Cardiac septum (tissue), 1 donor: ENCODE results near the gene WIPF1. TPM values are rescaled to one million over a fixed set of nuclear protein-coding genes. Genes with fewer than 3 reads are reported as not detected.

ENCODE experiments used
- DNase-seq: peaks from one replicate; pipeline ENCODE4 v3.0.0-alpha.2; 2020; ENCODE audit warnings: low spot score
- intact Hi-C: fragments of 100-400 bp; cut with DNase I; formaldehyde crosslinking; loops from one replicate; pipeline ENCODE4 v1.14.0; 2022
- total RNA-seq: library from RNA; stranded (reverse); fragmentation: NEBNext Ultra II Directional; extraction: Animal tissue kit (Norgen Biotek cat#: 25700); gene quantifications from one replicate; pipeline ENCODE4 v1.2.1, GENCODE V29; 2021
- donor health status: DM: no; HTN: no; CAD: no.

The WIPF1 gene
- total RNA-seq, 1 donor from 2014 or later, result 20.9 TPM

- DNase-seq, result no peak
- intact Hi-C loops, result no loop called here
These were observed 16.7 kb downstream of the WIPF1 start for GRCh38 chr2:174580951-174581350.

DNA sequence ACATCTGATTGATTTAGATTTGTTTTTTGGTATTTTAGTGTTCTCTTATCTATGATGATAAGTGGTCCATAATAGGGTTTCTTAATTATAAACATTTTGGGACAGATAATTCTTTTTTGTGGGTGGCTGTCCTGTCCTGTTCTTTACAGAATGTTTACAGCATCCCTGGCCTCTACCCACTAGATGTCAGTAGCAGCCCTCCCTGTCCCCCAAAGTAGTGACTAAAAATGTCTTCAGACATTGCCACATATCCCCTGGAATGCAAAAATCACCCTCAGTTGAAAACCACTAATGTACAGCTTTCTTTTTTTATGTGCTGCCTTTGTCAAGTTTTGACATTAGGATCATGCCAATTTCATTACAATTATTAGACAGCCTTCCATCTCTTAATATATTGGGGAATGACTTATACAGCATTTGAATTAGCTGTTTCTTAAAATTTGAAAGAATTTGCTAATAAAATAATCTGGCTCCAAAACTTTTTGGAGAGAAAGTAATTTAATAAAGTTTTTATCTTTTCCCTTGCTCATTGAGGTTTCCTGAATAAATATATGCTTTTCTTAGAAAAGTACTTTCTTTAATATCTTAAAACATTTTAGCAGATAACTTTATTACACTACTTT, 19.5 kb downstream of the WIPF1 start:
- intact Hi-C loops, result loop anchor here (5.0 kb wide), 1 partner anchor 114 kb away; no protein-coding TSS in a partner anchor
- no peak for DNase-seq

- intact Hi-C loops, result loop anchor here (5.0 kb wide), 1 partner anchor 117 kb away; no protein-coding TSS in a partner anchor
- DNase-seq, result no peak
These were observed 22.4 kb downstream of the WIPF1 start for GRCh38 chr2:174575124-174575776.

- no peak for DNase-seq
- intact Hi-C loops, result loop anchor here (5.0 kb wide), 1 partner anchor 118 kb away; no protein-coding TSS in a partner anchor
These were observed 22.9 kb downstream of the WIPF1 start for GRCh38 chr2:174574657-174575056.

- DNase-seq, result peak; percentile 87
- intact Hi-C loops, result no loop called here
These were observed 24.0 kb downstream of the WIPF1 start for GRCh38 chr2:174573621-174574081.

DNA sequence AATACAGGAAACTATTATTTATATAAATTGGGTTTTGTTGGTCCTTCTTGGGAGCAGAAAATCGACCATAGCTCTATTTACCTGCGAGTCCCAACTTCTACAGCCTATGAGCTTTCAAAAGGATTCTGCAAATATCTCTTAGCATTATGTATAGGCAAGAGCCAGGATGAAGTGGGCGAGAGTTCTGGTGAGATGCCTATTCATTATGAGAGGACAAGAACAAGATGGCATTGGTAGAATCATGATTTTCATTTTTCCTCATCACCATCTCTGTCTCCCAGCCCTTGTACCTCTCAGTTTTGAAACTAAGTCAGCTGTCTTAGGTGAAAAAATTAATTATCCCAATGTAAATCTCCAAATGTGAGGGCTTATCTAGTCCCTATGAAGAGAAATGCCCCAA, 25.0 kb downstream of the WIPF1 start:
- intact Hi-C loops, result no loop called here
- DNase-seq, result no peak

DNA sequence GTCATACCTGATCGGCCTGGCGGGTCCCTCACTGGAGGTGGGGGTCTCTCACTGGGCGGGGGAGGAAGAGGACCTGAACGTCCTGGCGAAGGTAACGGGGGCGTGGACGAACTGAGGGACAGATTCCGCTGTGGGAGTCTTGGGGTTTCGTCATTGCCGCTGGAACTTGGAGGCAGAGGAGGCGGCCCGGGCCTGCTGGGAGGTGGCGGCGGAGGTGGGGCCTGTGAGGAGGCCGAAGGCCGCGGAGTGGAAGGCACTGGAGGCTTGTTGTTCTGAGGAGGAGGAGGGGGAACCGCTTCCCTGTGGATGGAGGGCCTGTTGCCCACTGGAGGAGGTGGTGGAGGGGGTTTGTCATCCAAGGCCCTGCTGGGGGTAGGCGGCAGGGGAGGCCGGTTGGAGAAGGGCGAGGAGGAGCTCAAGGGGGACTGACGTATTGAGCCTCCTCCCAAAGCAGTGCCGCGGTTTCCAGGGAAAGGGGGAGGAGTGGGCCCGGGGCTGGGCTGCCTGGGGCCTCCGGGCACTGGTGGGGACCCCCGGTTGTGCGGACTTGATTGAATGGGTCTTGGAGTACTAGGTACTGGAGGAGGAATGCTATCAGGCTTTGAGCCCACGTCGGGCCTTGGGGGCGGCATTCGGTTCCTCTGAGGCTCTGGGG, 25.8 kb downstream of the WIPF1 start:
- intact Hi-C loops, result no loop called here

DNA sequence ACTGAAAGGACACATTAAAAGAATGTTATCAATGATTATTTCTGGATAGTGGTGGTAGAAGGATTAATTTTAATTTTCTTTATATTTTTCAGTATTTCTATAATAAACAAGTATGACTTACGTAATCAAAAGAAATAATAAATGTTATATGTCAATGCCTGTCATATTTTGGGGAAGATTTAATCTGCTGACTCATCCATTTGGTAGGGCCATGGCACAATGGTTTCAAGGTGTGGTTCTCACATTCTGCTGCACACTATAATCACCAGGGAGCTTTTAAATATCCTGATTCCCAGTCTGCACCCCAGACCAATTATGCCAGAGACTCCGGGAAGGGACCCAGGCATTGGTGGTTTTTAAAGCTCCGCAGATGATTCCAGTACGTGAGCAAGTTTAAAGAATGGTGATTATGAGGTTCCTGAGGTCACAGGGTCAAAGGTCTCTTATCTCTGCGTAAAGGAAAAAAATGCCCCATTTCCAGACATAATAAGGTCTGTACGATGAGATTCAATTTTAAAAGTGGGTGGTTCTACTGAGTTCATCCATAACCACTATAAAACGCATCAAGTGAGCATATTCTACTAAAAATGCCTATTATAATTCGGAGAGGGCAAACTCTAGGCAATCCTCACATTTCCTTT, 27.2 kb downstream of the WIPF1 start:
- intact Hi-C loops, result no loop called here
- no peak for DNase-seq

More for the DNA sequence above, 25.8 kb downstream of the WIPF1 start:
- DNase-seq, result no peak

GRCh38 chr2:174569678-174570077, 27.9 kb downstream of the WIPF1 start:
- intact Hi-C loops, result no loop called here
- DNase-seq, result no peak

- intact Hi-C loops, result no loop called here
- no peak for DNase-seq
These were observed 29.2 kb downstream of the WIPF1 start for GRCh38 chr2:174568425-174568824.

DNA sequence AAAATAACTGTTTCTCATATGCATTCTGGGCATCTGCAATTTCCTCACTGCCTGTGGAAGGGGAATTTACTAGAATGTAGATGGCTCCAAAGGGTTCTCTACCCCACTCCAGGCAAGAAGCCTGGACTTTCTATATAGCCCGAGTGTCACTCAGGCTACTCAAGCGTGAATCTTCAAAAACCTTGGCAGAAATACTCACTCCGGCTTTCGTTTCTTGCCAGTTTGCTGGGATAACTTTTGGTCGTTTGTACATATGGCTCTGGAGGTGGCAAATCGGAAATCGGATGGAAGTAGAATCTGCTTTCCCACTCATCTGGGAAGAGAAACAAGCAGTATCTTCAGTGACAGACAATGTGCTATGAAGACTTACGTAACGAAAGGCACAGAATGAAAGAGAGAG, 30.7 kb downstream of the WIPF1 start:
- intact Hi-C loops, result no loop called here
- DNase-seq, result no peak

- no peak for DNase-seq
- intact Hi-C loops, result no loop called here
These were observed 33.9 kb downstream of the WIPF1 start for GRCh38 chr2:174563530-174564282.

DNA sequence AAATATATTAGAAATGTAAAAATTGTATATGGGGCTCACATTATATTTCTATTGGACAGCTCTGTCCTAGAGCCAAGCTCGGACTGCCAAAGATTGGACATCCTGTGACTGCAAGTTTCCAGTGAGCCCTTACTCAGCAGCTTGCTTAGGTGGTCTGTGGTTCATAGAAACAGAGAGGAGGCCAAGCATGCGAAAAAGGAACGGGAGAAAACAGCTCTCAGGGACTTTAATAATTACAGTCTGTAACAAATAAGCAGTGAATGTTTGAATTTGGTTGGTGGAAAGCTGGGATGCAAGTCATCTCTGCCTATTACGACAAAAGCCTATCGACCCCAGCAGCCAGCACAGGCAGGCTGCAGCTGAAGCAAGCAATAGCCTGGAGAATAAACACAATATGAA, 35.6 kb downstream of the WIPF1 start:
- intact Hi-C loops, result no loop called here
- no peak for DNase-seq

DNA sequence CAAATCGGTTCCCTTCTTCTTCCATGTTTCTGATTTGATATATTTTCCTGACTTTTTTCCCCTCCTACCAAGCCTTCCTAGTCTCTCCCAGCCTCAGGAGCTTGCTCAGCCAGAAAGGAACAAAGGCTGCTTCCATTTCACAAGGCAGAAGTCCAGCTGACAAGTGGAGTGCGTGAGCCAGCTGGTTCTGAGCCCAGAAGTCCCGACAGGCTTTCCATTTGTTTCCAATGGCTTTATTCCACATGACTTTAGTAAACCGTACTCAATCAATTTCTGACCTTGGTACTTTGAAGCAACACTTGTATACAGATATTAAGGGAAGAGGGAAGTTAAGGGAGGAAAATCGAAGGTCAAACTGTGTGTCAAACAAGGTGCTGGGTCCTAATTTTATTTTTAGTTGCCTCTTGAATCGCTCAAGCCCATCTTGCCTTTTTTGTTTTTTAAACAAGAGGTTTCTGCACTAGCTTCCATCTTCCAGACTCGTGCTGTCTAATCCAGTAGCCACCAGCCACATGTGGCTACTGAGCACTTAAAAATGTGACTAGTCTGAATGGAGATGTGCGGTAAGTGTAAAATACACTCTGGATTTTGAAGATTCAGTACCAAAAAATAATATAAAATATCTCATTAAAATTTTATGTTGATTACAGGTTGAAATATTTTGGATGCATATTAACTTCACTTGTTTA, 36.2 kb downstream of the WIPF1 start:
- intact Hi-C loops, result no loop called here
- DNase-seq, result peak; percentile 83

DNA sequence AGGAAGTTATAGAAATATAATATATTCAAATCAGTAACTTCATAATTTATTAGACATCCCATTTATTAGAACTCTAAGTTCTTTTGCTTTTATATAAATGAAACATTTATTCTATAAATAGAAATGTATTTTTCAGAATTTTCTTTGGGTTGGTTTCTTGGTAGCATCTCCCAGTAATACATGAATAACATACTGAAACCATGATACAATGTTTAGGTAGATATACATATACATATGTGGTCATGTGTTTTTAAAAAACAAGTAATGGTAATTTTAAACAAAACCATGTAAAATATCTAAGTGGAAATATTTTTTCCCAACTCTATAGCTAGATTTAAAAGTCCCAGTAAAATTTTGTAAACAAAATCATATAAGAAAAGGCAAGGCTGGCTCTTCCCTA, 36.9 kb downstream of the WIPF1 start:
- intact Hi-C loops, result no loop called here
- no peak for DNase-seq

DNA sequence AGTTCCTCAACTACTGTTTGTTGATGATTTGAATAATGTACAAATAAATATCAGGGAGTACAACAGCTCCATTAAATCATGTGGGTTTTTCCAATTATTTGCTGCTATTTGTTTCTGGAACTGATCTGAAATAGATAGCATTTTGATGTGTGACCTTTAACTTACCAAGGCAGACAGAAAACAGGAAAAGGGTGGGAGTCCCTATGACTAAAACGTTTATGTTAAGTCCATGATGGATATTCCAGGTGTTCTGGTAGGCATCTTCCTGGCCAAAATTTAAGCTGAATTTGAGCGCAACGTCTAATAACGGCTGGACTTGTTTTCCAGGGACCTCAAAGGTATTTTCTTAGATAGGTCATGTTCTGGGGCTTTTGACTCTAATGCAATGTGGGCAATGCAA, 41.6 kb downstream of the WIPF1 start:
- intact Hi-C loops, result no loop called here
- no peak for DNase-seq

DNA sequence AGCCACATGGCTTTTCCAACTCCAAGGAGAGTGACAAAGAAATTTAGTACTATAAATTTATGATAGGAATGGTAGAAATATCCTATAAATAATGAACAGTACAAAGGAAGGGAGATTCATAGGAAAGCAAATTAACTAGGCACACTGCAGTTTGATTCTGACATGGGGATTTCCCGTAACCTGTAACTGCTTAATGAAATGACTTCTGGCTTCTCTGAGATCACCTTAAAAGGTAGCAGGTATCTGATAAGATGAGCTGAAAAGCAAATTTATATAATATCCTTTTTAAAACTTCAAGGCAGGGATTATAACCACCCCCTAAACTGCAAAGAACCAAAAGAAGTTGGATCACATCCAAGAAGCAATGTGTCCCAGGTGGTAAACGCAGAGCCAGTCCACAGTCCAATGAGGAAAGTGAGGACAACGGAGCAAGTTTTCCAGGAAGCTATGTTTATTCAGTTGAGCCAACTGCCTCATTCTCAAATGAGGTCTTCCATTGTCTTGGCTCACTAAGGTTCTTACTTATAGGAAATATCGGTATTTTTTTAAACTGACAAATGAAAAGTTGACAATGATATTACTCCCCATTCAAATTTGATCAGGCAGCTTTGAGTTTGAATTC, 43.0 kb downstream of the WIPF1 start:
- intact Hi-C loops, result no loop called here
- no peak for DNase-seq

DNA sequence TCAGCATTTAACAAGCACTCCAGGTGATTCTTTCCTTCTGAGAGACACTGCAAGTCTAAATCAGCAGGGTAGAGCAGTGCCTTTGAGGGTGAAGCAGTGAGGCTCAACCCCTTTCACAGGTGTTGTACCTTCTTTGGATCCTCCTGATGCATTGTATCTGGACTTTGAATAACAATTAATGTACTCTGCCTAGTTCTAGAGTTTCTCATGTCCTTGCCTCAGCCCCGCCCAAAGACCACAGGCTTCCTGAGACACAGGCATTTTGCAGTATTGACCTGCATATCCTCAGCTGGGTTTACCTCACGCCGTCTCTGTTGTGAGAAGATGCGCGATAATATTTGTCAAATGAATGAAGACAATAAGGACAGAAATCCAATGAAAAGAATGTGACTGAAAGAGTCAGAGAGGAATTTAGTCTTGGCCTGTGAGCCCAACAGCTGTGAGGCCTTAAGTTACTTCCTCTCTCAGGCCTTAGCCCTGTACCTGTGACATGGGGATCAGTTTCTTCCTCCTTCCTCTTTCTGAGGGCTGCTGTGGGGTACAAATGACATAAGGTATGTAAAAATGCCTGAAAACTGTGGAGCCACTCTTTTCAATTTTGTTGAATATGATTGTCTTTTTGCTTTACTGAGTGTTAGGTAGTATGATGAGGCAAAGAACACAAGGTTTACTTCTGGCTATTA, 43.7 kb downstream of the WIPF1 start:
- intact Hi-C loops, result no loop called here
- no peak for DNase-seq
